Left lobe of liver (tissue), 2 donors: Measurements from ENCODE around the gene TRIM46. TPM values are rescaled to one million over a fixed set of nuclear protein-coding genes. Genes with fewer than 3 reads are reported as not detected.
"Not testable (repeated sequence)": the region's sequence is repeated elsewhere in the genome, so short reads cannot be mapped to it uniquely, and the experiment has no call there.

Experiments
- ATAC-seq: fragments of 200-7000 bp; cut with Tn5 transposase; one replicate; pipeline ENCODE4 v1.9.1; 2020; ENCODE audit warnings: mild to moderate bottlenecking, moderate library complexity
- DNase-seq: peaks from one replicate; pipeline ENCODE4 v3.0.0-alpha.2; 2020; ENCODE audit warnings: low spot score
- total RNA-seq: library from RNA; stranded (reverse); gene quantifications from one replicate; pipeline ENCODE4 v1.2.1, GENCODE V29; 2021
- donor health status: DM: no; HTN: no; CAD: no; lungs with moderate emphysema.
- donor health status: DM: no; HTN: yes; CAD: no.

The TRIM46 gene
- total RNA-seq, 1 donor from 2014 or later = 0.23 TPM

- peak; percentile 57 for ATAC-seq
- peak; percentile 41 for DNase-seq
Observed at GRCh38 chr1:155184835-155185782, 11.5 kb downstream of the TRIM46 start.

- ATAC-seq (no peak), DNase-seq (no peak)
Observed at GRCh38 chr1:155185783-155186066, 12.1 kb downstream of the TRIM46 start.

- no peak for DNase-seq
- no peak for ATAC-seq
Observed at GRCh38 chr1:155186067-155186793, 12.6 kb downstream of the TRIM46 start.

GRCh38 chr1:155186794-155187455, 13.3 kb downstream of the TRIM46 start:
- DNase-seq (no peak), ATAC-seq (no peak)

GRCh38 chr1:155187456-155187891, 13.8 kb downstream of the TRIM46 start:
- no peak for ATAC-seq
- DNase-seq = no peak

GRCh38 chr1:155188268-155188667, 14.6 kb downstream of the TRIM46 start:
- DNase-seq = no peak
- no peak for ATAC-seq

GRCh38 chr1:155189926-155190325, 16.3 kb downstream of the TRIM46 start:
- not testable (repeated sequence) for DNase-seq, ATAC-seq

GRCh38 chr1:155191904-155192303, 18.3 kb downstream of the TRIM46 start:
- DNase-seq = no peak
- ATAC-seq = no peak

- ATAC-seq (no peak), DNase-seq (no peak)
Observed at GRCh38 chr1:155192346-155193274, 19.0 kb downstream of the TRIM46 start.

GRCh38 chr1:155193275-155193990, 19.8 kb downstream of the TRIM46 start:
- DNase-seq (peak; percentile 79), ATAC-seq (peak; percentile 91)

GRCh38 chr1:155193991-155194240, 20.3 kb downstream of the TRIM46 start:
- ATAC-seq, DNase-seq: not testable (repeated sequence)

- no peak for ATAC-seq
- no peak for DNase-seq
Observed at GRCh38 chr1:155195201-155196102, 21.8 kb downstream of the TRIM46 start.

GRCh38 chr1:155196103-155196892, 22.6 kb downstream of the TRIM46 start:
- no peak for ATAC-seq
- DNase-seq = no peak

GRCh38 chr1:155196893-155197638, 23.4 kb downstream of the TRIM46 start:
- DNase-seq = no peak
- ATAC-seq = no peak

- no peak for DNase-seq
Observed at GRCh38 chr1:155197901-155198546, 24.4 kb downstream of the TRIM46 start.

GRCh38 chr1:155198547-155198906, 24.9 kb downstream of the TRIM46 start:
- no peak for DNase-seq
- no peak for ATAC-seq

More at GRCh38 chr1:155197901-155198546, 24.4 kb downstream of the TRIM46 start:
- no peak for ATAC-seq

GRCh38 chr1:155199792-155200191, 26.1 kb downstream of the TRIM46 start:
- DNase-seq = no peak
- no peak for ATAC-seq
